ENCODE results near the gene PREX1. TPM values are rescaled to one million over a fixed set of nuclear protein-coding genes. Genes with fewer than 3 reads are reported as not detected.

PREX1 gene
- total RNA-seq, 1 experiment from 2014 or later, result 3.3 TPM

DNA sequence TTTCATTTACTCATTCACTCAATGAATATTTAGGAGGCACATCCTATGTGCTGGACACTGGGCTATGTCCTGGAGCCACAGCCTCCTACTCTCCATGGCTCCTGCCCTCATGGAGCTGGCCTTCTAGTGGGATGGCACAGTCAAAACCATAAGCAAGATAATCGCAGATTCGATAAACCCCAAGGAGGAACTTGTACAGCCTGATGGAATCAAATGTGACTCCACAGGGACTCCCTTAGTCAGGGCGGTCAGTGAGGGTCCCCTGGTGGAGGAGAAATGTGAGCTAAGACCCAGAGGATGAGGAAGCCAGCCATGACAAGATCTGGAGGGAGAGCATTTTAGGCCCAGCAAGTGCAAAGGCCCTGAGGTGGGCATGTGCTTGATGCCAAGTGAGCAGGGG, 211.9 kb downstream of the PREX1 start:
- POLR2A ChIA-PET (ENCODE audit: unreplicated experiment), result no interaction called here
- no peak overlapping the region for H3K4me2 ChIP-seq
- H4K20me1 ChIP-seq (ENCODE audit: insufficient read depth), result no peaks in the 10 kb centered on the region
- H3K36me3 ChIP-seq (ENCODE audit: low read depth), result no peaks in the 10 kb centered on the region
- H3K4me1 ChIP-seq (replicated peaks; ENCODE audit: insufficient read depth), result peaks cover 34% of the 10 kb centered on the region
- H3K4me3 ChIP-seq, result no peak overlapping the region
- CTCF ChIA-PET, result no interaction called here
- no peak for DNase-seq
- H3F3A ChIP-seq (ENCODE audit: insufficient read depth, low read depth), result peaks cover 14% of the 10 kb centered on the region
- H3K27ac ChIP-seq, result no peak overlapping the region
- intact Hi-C loops (cut with micrococcal nuclease; ENCODE audit: unreplicated experiment), result no loop called here
- H3K9me2 ChIP-seq (ENCODE audit: insufficient read depth), result no peaks in the 10 kb centered on the region
- no peaks in the 10 kb centered on the region for H3K79me2 ChIP-seq (ENCODE audit: low read depth)
- no TSS peak for BruUV-seq (replicated peaks)
- no peaks in the 10 kb centered on the region for H3K9me3 ChIP-seq (ENCODE audit: insufficient read depth, low read depth)
- TF ChIP-seq EZH2 (IDR thresholded peaks at IDR 0.05; ENCODE audit: low read depth), result no peak
- TF ChIP-seq, protein P1, sequence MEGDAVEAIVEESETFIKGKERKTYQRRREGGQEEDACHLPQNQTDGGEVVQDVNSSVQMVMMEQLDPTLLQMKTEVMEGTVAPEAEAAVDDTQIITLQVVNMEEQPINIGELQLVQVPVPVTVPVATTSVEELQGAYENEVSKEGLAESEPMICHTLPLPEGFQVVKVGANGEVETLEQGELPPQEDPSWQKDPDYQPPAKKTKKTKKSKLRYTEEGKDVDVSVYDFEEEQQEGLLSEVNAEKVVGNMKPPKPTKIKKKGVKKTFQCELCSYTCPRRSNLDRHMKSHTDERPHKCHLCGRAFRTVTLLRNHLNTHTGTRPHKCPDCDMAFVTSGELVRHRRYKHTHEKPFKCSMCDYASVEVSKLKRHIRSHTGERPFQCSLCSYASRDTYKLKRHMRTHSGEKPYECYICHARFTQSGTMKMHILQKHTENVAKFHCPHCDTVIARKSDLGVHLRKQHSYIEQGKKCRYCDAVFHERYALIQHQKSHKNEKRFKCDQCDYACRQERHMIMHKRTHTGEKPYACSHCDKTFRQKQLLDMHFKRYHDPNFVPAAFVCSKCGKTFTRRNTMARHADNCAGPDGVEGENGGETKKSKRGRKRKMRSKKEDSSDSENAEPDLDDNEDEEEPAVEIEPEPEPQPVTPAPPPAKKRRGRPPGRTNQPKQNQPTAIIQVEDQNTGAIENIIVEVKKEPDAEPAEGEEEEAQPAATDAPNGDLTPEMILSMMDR (conservative IDR thresholded peaks at IDR 0.05), result no peak
- no peaks in the 10 kb centered on the region for H3K27me3 ChIP-seq (ENCODE audit: insufficient read depth, low read depth)
- no peak overlapping the region for H2AFZ ChIP-seq

DNA sequence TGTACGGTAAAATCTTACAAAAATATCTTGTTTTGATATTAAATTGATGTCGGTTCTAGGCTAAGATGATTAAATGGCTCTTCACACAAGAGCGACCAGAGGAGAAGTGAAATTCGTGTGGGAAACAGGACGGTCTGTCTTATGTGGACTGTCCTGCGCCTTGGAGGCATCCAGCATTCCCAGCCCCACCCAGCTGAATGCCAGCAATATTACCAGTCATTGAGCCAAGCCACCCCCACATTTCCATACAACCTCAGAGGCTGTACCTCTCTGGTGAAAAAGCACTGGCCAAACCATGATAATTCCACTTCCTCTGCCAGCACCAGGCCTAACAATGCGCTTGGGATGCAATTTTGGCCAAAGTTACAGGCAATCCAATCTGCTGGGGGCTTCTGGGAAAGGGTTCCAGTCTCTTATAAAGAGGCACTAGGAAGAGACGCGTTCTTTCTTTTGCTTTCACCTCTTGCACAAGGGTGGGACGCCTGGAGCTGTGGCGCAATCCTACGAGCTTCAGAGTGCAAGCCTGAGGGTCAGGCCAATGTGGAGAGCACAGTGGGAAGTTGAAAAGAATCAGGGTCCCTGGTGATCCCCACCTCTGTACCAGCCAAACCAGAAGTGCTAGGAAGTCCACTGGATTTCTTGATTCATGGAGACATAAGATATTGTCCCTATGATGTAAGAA, 213.1 kb downstream of the PREX1 start:
- Histone ChIP-seq H2AFZ (no peak overlapping the region), H3K4me2 (peak overlapping the region; percentile 1; the same call in 1 of the 2 replicates)

DNA sequence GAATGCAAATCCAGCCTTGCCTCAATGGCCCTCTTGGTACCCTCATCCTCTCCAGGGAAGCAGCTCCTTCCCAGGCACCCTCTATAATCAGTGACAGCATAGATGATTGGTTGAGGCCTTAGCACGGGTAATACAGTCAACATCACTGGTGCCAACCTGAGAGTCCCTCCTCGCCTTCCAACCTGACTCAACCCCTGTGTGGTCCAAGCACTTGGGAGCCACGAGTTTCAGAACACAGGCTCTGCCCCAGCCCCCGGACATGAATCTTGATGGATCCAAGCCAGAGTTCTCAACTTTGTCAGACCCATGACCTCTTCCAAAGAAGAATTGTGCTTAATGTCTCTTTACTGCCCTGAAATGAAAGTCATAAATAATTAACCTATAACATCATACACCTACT, 213.9 kb downstream of the PREX1 start:
- ChIA-PET POLR2A (ENCODE audit: unreplicated experiment) (interaction anchor here (0.6 kb wide), 1 partner anchor 174 kb away, joined by 7 read pairs; no protein-coding TSS in a partner anchor), CTCF (no interaction called here)
- Histone ChIP-seq H3K4me2 (no peak overlapping the region), H2AFZ (no peak overlapping the region), H3K9me2 (ENCODE audit: insufficient read depth) (no peaks in the 10 kb centered on the region), H3F3A (ENCODE audit: insufficient read depth, low read depth) (peaks cover 2% of the 10 kb centered on the region), H3K27me3 (ENCODE audit: insufficient read depth, low read depth) (no peaks in the 10 kb centered on the region), H3K4me3 (no peak overlapping the region), H3K9me3 (ENCODE audit: insufficient read depth, low read depth) (no peaks in the 10 kb centered on the region), H3K27ac (no peak overlapping the region), H3K4me1 (replicated peaks; ENCODE audit: insufficient read depth) (peaks cover 20% of the 10 kb centered on the region), H3K36me3 (ENCODE audit: low read depth) (no peaks in the 10 kb centered on the region), H4K20me1 (ENCODE audit: insufficient read depth) (no peaks in the 10 kb centered on the region), H3K79me2 (ENCODE audit: low read depth) (no peaks in the 10 kb centered on the region)
- no TSS peak for BruUV-seq (replicated peaks)
- intact Hi-C loops (cut with micrococcal nuclease; ENCODE audit: unreplicated experiment), result no loop called here
- DNase-seq, result no peak
- TF ChIP-seq EZH2 (IDR thresholded peaks at IDR 0.05; ENCODE audit: low read depth), result no peak
- TF ChIP-seq, protein P1 (conservative IDR thresholded peaks at IDR 0.05), result no peak

More for the DNA sequence above, 213.1 kb downstream of the PREX1 start:
- Histone ChIP-seq H3K9me2 (ENCODE audit: insufficient read depth) (no peaks in the 10 kb centered on the region), H3K9me3 (ENCODE audit: insufficient read depth, low read depth) (no peaks in the 10 kb centered on the region), H3K4me3 (no peak overlapping the region), H3K27me3 (ENCODE audit: insufficient read depth, low read depth) (no peaks in the 10 kb centered on the region), H4K20me1 (ENCODE audit: insufficient read depth) (no peaks in the 10 kb centered on the region), H3K27ac (no peak overlapping the region), H3K79me2 (ENCODE audit: low read depth) (no peaks in the 10 kb centered on the region), H3K4me1 (replicated peaks; ENCODE audit: insufficient read depth) (peaks cover 28% of the 10 kb centered on the region), H3K36me3 (ENCODE audit: low read depth) (no peaks in the 10 kb centered on the region), H3F3A (ENCODE audit: insufficient read depth, low read depth) (peaks cover 10% of the 10 kb centered on the region)
- ChIA-PET POLR2A (ENCODE audit: unreplicated experiment) (interaction anchor here (0.5 to 0.6 kb wide), 3 partner anchors 174 to 475 kb away, joined by 6 to 11 read pairs (median 7); no protein-coding TSS in a partner anchor), CTCF (no interaction called here)
- no TSS peak for BruUV-seq (replicated peaks)
- peak; percentile 56 to 64 for DNase-seq
- intact Hi-C loops (cut with micrococcal nuclease; ENCODE audit: unreplicated experiment), result no loop called here
- TF ChIP-seq EZH2 (IDR thresholded peaks at IDR 0.05; ENCODE audit: low read depth), result no peak
- TF ChIP-seq, protein P1 (conservative IDR thresholded peaks at IDR 0.05), result no peak

All from PC-9 (cell line).